ENCODE results near the gene NUTM2E. TPM values are rescaled to one million over a fixed set of nuclear protein-coding genes. Genes with fewer than 3 reads are reported as not detected.
"Not testable (repeated sequence)": the region's sequence is repeated elsewhere in the genome, so short reads cannot be mapped to it uniquely, and the experiment has no call there.

Gene NUTM2E
- total RNA-seq, 2 donors from 2014 or later, result 0.08 TPM; not detected in 1

DNA sequence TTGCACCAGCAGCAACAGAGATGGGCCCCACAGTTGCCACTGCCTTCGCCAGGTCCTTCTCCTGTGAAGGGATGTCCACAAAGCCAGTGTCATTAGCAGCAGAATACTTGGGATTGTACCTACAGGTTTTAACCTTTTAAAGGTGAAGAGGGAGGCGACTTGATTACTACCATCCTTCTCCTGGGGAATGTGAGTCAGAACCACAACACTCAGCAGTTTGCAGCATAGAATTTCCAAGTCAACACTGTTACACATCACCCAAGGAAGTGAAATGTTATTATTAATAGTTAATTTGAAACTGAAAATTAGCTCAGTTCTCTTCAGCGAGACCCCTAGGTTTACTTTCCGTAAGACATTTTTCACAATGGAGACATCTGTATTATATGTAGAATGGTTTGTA, 45.2 kb downstream of the NUTM2E start:
- H3K27me3 ChIP-seq; intact Hi-C loops (cut with DNase I): not testable (repeated sequence)

More for the DNA sequence above, 45.2 kb downstream of the NUTM2E start:
- H3K9me3 ChIP-seq; H3K27ac ChIP-seq; H3K4me3 ChIP-seq; H3K36me3 ChIP-seq; H3K9ac ChIP-seq (ENCODE audit: low read depth in 2 of 2, low read length in 2 of 2); DNase-seq; H3K4me1 ChIP-seq: not testable (repeated sequence)

Other genes with a start within 250 kb of the NUTM2E start
- gene SFTPA1, start 215.8 kb upstream of the NUTM2E start, total RNA-seq, result 1 to 10 TPM in 1 of 2 donors, under 1 TPM in 1; 0.77 to 8.8 TPM
- gene NUTM2B, start 123.5 kb upstream of the NUTM2E start, total RNA-seq, result 1 to 10 TPM in 1 of 2 donors, under 1 TPM in 1; 0.98 to 1.2 TPM
- gene SFTPD, start 122.4 kb downstream of the NUTM2E start, total RNA-seq, result under 1 TPM; 0.27 to 0.67 TPM